H9 (cell line): ENCODE data around the gene TRAFD1. TPM values are rescaled to one million over a fixed set of nuclear protein-coding genes. Genes with fewer than 3 reads are reported as not detected.

Source experiments
- DNase-seq: peaks from one replicate; pipeline ENCODE4 v3.0.0-alpha.2; 2017
- H2AFZ ChIP-seq: one replicate; pipeline ENCODE4 v1.6.1; 2013; ENCODE audit warnings: mild to moderate bottlenecking, low read length, control low read depth, moderate library complexity
- H2AK5ac ChIP-seq: 2 replicates; pipeline ENCODE4 v1.6.1; 2013; ENCODE audit warnings: low read length, control low read depth, mixed read lengths; ENCODE audit not compliant: insufficient read length
- H2BK120ac ChIP-seq: one replicate; pipeline ENCODE4 v1.6.1; 2013; ENCODE audit warnings: low read depth, mild to moderate bottlenecking, low read length, control low read depth, inconsistent platforms; ENCODE audit not compliant: poor library complexity, severe bottlenecking
- H2BK12ac ChIP-seq: 2 replicates; pipeline ENCODE4 v1.6.1; 2013; ENCODE audit warnings: low read length, control low read depth, mixed read lengths, low read depth; ENCODE audit not compliant: insufficient read length
- H2BK15ac ChIP-seq: 2 replicates; pipeline ENCODE4 v1.6.1; 2013; ENCODE audit warnings: low read depth, low read length, control low read depth
- H2BK20ac ChIP-seq: one replicate; pipeline ENCODE4 v1.6.1; 2013; ENCODE audit warnings: low read depth, mild to moderate bottlenecking, low read length, control low read depth, inconsistent platforms; ENCODE audit not compliant: poor library complexity, severe bottlenecking
- H2BK5ac ChIP-seq: 2 replicates; pipeline ENCODE4 v1.6.1; 2013; ENCODE audit warnings: low read length, control low read depth, mixed read lengths; ENCODE audit not compliant: insufficient read length
- H3K14ac ChIP-seq: 2 replicates; pipeline ENCODE4 v1.6.1; 2013; ENCODE audit warnings: low read length, control low read depth; ENCODE audit not compliant: insufficient read depth
- H3K18ac ChIP-seq: 2 replicates; pipeline ENCODE4 v1.6.1; 2013; ENCODE audit warnings: low read depth, mild to moderate bottlenecking, mixed read lengths, low read length, control low read depth; ENCODE audit not compliant: insufficient read length
- H3K23ac ChIP-seq: 2 replicates; pipeline ENCODE4 v1.6.1; 2013; ENCODE audit warnings: low read length, control low read depth, mixed read lengths, low read depth; ENCODE audit not compliant: insufficient read length
- H3K23me2 ChIP-seq: 2 replicates; pipeline ENCODE4 v1.6.1; 2013; ENCODE audit warnings: low read depth, mild to moderate bottlenecking, mixed read lengths, low read length, control low read depth; ENCODE audit not compliant: insufficient read length, poor library complexity, severe bottlenecking
- H3K27ac ChIP-seq: 2 replicates; pipeline ENCODE4 v1.5.1; 2013; ENCODE audit warnings: low read length, control low read depth, mixed read lengths, low read depth; ENCODE audit not compliant: insufficient read length
- H3K27me3 ChIP-seq: 2 replicates; pipeline ENCODE4 v1.6.1; 2013; ENCODE audit warnings: low read length, control low read depth, inconsistent platforms; ENCODE audit not compliant: insufficient read depth
- H3K4ac ChIP-seq: 2 replicates; pipeline ENCODE4 v1.6.1; 2013; ENCODE audit warnings: low read depth, mild to moderate bottlenecking, control low read depth, inconsistent platforms, low read length, moderate library complexity
- H3K4me1 ChIP-seq: 2 replicates; pipeline ENCODE4 v1.6.1; 2013; ENCODE audit warnings: low read length, control low read depth, inconsistent platforms; ENCODE audit not compliant: insufficient read depth
- H3K4me2 ChIP-seq: 2 replicates; pipeline ENCODE4 v1.6.1; 2013; ENCODE audit warnings: low read length, control low read depth, mixed read lengths; ENCODE audit not compliant: insufficient read length, insufficient read depth
- H3K56ac ChIP-seq: 2 replicates; pipeline ENCODE4 v1.6.1; 2013; ENCODE audit warnings: low read depth, mild to moderate bottlenecking, mixed read lengths, low read length, control low read depth; ENCODE audit not compliant: insufficient read length
- H3K79me1 ChIP-seq: 2 replicates; pipeline ENCODE4 v1.6.1; 2013; ENCODE audit warnings: low read depth, mild to moderate bottlenecking, moderate library complexity, low read length, control low read depth, inconsistent platforms; ENCODE audit not compliant: insufficient read depth, poor library complexity, severe bottlenecking
- H3K79me2 ChIP-seq: 2 replicates; pipeline ENCODE4 v1.6.1; 2013; ENCODE audit warnings: low read length, control low read depth, inconsistent platforms; ENCODE audit not compliant: insufficient read depth
- H3K9ac ChIP-seq: 2 replicates; pipeline ENCODE4 v1.6.1; 2013; ENCODE audit warnings: low read length, control low read depth, mixed read lengths; ENCODE audit not compliant: insufficient read length; ENCODE audit errors: extremely low read depth
- H3K9me3 ChIP-seq: one replicate; pipeline ENCODE4 v1.6.1; 2013; ENCODE audit warnings: low read depth, low read length, inconsistent platforms; ENCODE audit not compliant: control insufficient read depth
- H3T11ph ChIP-seq: one replicate; pipeline ENCODE4 v1.6.1; 2013; ENCODE audit warnings: mild to moderate bottlenecking, low read length, control low read depth, inconsistent platforms
- H4K20me1 ChIP-seq: one replicate; pipeline ENCODE4 v1.6.1; 2013; ENCODE audit not compliant: control insufficient read depth, insufficient read length, insufficient read depth
- H4K5ac ChIP-seq: 2 replicates; pipeline ENCODE4 v1.6.1; 2013; ENCODE audit warnings: low read depth, mild to moderate bottlenecking, mixed read lengths, low read length, control low read depth; ENCODE audit not compliant: insufficient read length
- H4K8ac ChIP-seq: replicated peaks from 2 replicates; pipeline ENCODE4 v1.6.1; 2013; ENCODE audit warnings: low read length, control low read depth, mixed read lengths, low read depth; ENCODE audit not compliant: insufficient read length
- H4K91ac ChIP-seq: 2 replicates; pipeline ENCODE4 v1.6.1; 2013; ENCODE audit warnings: low read depth, mild to moderate bottlenecking, moderate library complexity, mixed read lengths, low read length, control low read depth; ENCODE audit not compliant: insufficient read length
- H3K27ac Mint-ChIP-seq, 3 experiments: 2 replicates in 2 of 3; 3 replicates in 1 of 3; pipeline ENCODE4 v1.8.0; 2020 to 2021; ENCODE audit warnings: mixed read lengths in 3 of 3, mild to moderate bottlenecking in 1 of 3, moderate library complexity in 1 of 3
- H3K27me3 Mint-ChIP-seq: 2 replicates; pipeline ENCODE4 v1.8.0; 2021; ENCODE audit warnings: low read depth, mild to moderate bottlenecking, moderate library complexity, mixed read lengths
- H3K36me3 Mint-ChIP-seq, 3 experiments: 2 replicates in 2 of 3; 3 replicates in 1 of 3; pipeline ENCODE4 v1.8.0; 2020 to 2021; ENCODE audit warnings: low read depth in 3 of 3, mixed read lengths in 3 of 3; ENCODE audit not compliant: insufficient read depth in 1 of 3
- H3K4me1 Mint-ChIP-seq, 2 experiments: 2 replicates each; pipeline ENCODE4 v1.8.0; 2020; ENCODE audit warnings: mixed read lengths in 2 of 2
- H3K4me3 Mint-ChIP-seq, 2 experiments: 2 replicates in 1 of 2; 3 replicates in 1 of 2; pipeline ENCODE4 v1.8.0; 2020 to 2021; ENCODE audit warnings: mild to moderate bottlenecking in 2 of 2, mixed read lengths in 2 of 2, moderate library complexity in 1 of 2
- H3K9me3 Mint-ChIP-seq, 2 experiments: 2 replicates in 1 of 2; 3 replicates in 1 of 2; pipeline ENCODE4 v1.8.0; 2020; ENCODE audit warnings: mild to moderate bottlenecking in 2 of 2, mixed read lengths in 2 of 2, moderate library complexity in 1 of 2
- WGBS: extraction: QIAGEN DNeasy Blood & Tissue Kit; methylation state at CpG from one replicate; pipeline ENCODE4 v1.1.7; 2013; ENCODE audit warnings: missing lambda C conversion rate, low lambda C conversion rate, mixed read lengths; ENCODE audit not compliant: insufficient read length; ENCODE audit errors: extremely low coverage; 5-methylcytosine and 5-hydroxymethylcytosine counted together
- total RNA-seq: library from RNA; stranded (reverse); gene quantifications from 2 replicates; pipeline ENCODE4 v1.2.1, GENCODE V29; 2021
- TF ChIP-seq, protein P1 (sequence below): fragments of 200-600 bp; sonication (generic); conservative IDR thresholded peaks from 3 replicates; pipeline ENCODE4 v1.8.0; 2021; ENCODE audit warnings: antibody characterized with exemption, mild to moderate bottlenecking

The TRAFD1 gene
- total RNA-seq, 1 experiment from 2014 or later = 32.0 TPM

GRCh38 chr12:112148031-112148513, 22.7 kb downstream of the TRAFD1 start:
- Histone ChIP-seq H3K14ac (no peak overlapping the region), H3K79me1 (no peaks in the 10 kb centered on the region), H4K5ac (no peak overlapping the region), H3K9me3 (no peaks in the 10 kb centered on the region), H3K23me2 (no peaks in the 10 kb centered on the region), H3K4ac (no peak overlapping the region), H2BK120ac (no peak overlapping the region), H4K8ac (no peak overlapping the region), H3K27me3 (no peaks in the 10 kb centered on the region), H3T11ph (no peak overlapping the region), H4K20me1 (no peaks in the 10 kb centered on the region), H2AFZ (no peak overlapping the region), H3K56ac (no peak overlapping the region), H3K4me1 (no peaks in the 10 kb centered on the region), H2BK5ac (no peak overlapping the region), H2BK12ac (no peak overlapping the region), H3K79me2 (no peaks in the 10 kb centered on the region), H2AK5ac (no peak overlapping the region), H3K9ac (no peak overlapping the region), H2BK15ac (no peak overlapping the region), H4K91ac (no peak overlapping the region), H3K18ac (no peak overlapping the region), H3K27ac (no peak overlapping the region), H2BK20ac (no peak overlapping the region), H3K4me2 (no peak overlapping the region), H3K23ac (no peak overlapping the region)
- Mint-ChIP-seq H3K4me3 (no peak overlapping the region), H3K36me3 (peaks cover 37 to 72% (median 58%) of the 10 kb centered on the region in 3 experiments; a peak in 6 of 7 replicates), H3K27ac (no peak overlapping the region), H3K9me3 (no peaks in the 10 kb centered on the region), H3K4me1 (no peaks in the 10 kb centered on the region), H3K27me3 (no peaks in the 10 kb centered on the region)
- DNase-seq = no peak
- TF ChIP-seq, protein P1, sequence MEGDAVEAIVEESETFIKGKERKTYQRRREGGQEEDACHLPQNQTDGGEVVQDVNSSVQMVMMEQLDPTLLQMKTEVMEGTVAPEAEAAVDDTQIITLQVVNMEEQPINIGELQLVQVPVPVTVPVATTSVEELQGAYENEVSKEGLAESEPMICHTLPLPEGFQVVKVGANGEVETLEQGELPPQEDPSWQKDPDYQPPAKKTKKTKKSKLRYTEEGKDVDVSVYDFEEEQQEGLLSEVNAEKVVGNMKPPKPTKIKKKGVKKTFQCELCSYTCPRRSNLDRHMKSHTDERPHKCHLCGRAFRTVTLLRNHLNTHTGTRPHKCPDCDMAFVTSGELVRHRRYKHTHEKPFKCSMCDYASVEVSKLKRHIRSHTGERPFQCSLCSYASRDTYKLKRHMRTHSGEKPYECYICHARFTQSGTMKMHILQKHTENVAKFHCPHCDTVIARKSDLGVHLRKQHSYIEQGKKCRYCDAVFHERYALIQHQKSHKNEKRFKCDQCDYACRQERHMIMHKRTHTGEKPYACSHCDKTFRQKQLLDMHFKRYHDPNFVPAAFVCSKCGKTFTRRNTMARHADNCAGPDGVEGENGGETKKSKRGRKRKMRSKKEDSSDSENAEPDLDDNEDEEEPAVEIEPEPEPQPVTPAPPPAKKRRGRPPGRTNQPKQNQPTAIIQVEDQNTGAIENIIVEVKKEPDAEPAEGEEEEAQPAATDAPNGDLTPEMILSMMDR = no peak
- WGBS = no CpG with 5 or more reads among the region's 3 CpGs
